Posterior vena cava (tissue), 2 donors: ENCODE results near the gene PIK3R3. TPM values are rescaled to one million over a fixed set of nuclear protein-coding genes. Genes with fewer than 3 reads are reported as not detected.

Source experiments
- DNase-seq: peaks from one replicate; pipeline ENCODE4 v3.0.0-alpha.2; 2020; ENCODE audit warnings: low spot score
- intact Hi-C, 2 donors: fragments of 100-400 bp; cut with DNase I; formaldehyde crosslinking; loops; one replicate each; pipeline versions ENCODE4 v1.14.1 to v1.14.2; 2022 to 2023
- long read RNA-seq, 2 donors: library from polyadenylated mRNA; unstranded; transcript quantifications; one replicate each; pipeline ENCODE4 v2.0.0, GENCODE V29; 2020 to 2021
- total RNA-seq, 2 donors: library from RNA; stranded (reverse); fragmentation: NEBNext Ultra II Directional; extraction: Animal tissue kit (Norgen Biotek cat#: 25700); gene quantifications; one replicate each; pipeline ENCODE4 v1.2.1, GENCODE V29; 2021
- donor health status: DM: yes; HTN: yes; CAD: no.
- donor health status: DM: yes; HTN: yes; CAD: no.

Gene PIK3R3
- total RNA-seq, result 10 to 100 TPM; 26.0 to 39.7 TPM
- long read RNA-seq, donor 1, full-length matches to known transcripts, result 11 of 15 reads
- long read RNA-seq, donor 1, partial matches to known transcripts, result 0 of 15 reads
- long read RNA-seq, donor 1, other reads (novel, unspliced or antisense), result 4 of 15 reads
- long read RNA-seq, donor 2, full-length matches to known transcripts, result 8 of 57 reads
- long read RNA-seq, donor 2, partial matches to known transcripts, result 43 of 57 reads
- long read RNA-seq, donor 2, other reads (novel, unspliced or antisense), result 6 of 57 reads

GRCh38 chr1:46132529-46133180, at the start of gene PIK3R3:
TSS of gene PIK3R3 (minus strand) at chr1:46132629. CDS start at chr1:46131952, 677 bp downstream.
- peak; percentile 99 for DNase-seq
- intact Hi-C loops, result loop anchor here (5.0 kb wide), 2 partner anchors 40 to 95 kb away; no protein-coding TSS in a partner anchor

DNA sequence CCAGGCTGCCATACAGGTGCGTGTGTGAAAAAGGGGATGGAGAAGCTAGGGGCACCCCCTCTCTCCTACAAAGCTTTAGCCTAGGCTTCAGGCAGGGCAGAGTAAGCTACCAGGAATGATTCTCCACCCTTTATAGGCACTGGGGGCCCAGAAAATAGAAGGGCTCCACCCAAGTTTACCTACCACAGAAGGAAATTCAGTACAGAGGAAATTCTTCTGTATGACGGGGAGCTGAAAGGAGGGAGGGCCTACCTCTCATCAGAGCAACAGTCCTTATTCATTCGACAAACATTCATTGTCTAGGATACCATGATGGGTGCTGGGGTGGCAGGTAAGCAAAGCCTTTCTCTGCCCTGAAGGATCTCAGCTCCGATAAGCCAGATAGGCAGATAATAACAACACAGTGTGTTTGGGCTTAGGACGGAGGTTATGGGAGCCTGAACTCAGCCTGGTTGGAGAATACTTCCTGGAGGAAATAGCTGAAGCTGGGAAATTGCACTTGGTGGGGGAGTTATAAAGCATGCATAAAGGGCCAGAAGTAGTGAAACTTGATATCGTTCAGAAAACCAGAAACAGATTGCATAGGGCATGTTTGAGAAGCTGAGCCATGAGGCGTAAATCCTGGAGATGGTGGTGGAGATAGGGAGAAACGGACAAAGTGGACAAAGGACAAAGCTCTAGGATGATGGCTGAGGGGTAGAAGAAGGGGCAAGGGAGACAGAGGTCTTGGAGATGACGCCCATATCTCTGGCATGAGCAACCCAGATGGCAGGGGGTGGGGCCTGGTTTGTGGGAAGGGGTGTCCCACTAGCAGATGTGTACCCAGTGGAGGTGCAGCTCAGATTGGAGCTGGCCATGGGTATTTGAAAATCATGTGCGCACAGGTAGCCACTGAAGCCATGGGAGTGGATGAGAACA, 49.2 kb upstream of the PIK3R3 start:
- DNase-seq, result no peak

DNA sequence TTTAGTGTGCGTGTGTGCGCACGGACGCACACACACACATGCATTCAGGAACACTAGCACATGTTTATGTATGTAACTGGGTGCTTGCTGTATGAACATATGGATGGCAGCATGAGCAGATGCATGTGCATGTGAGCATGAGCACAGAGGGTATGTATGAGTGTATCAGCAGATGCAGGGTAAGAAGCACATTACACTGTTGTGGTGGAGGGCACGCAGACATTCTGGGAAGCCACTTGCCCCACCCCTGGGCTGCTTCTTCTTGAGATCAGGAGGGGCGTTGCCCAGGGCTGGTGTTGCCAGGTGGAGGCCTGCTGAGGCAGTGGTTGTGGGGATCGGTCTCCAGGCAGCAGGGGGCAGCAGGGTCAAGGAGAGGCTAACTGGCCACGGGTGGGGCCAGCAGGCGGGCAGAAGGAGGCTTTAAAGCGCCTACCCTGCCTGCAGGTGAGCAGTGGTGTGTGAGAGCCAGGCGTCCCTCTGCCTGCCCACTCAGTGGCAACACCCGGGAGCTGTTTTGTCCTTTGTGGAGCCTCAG, 47.7 kb upstream of the PIK3R3 start:
- intact Hi-C loops, result loop anchor here in 1 of 2 donors (2.0 kb wide), 1 partner anchor 143 kb away; no protein-coding TSS in a partner anchor
- no peak for DNase-seq

More for the DNA sequence above, 49.2 kb upstream of the PIK3R3 start:
- intact Hi-C loops, result loop anchor here in 1 of 2 donors (2.0 kb wide), 1 partner anchor 145 kb away; no protein-coding TSS in a partner anchor

DNA sequence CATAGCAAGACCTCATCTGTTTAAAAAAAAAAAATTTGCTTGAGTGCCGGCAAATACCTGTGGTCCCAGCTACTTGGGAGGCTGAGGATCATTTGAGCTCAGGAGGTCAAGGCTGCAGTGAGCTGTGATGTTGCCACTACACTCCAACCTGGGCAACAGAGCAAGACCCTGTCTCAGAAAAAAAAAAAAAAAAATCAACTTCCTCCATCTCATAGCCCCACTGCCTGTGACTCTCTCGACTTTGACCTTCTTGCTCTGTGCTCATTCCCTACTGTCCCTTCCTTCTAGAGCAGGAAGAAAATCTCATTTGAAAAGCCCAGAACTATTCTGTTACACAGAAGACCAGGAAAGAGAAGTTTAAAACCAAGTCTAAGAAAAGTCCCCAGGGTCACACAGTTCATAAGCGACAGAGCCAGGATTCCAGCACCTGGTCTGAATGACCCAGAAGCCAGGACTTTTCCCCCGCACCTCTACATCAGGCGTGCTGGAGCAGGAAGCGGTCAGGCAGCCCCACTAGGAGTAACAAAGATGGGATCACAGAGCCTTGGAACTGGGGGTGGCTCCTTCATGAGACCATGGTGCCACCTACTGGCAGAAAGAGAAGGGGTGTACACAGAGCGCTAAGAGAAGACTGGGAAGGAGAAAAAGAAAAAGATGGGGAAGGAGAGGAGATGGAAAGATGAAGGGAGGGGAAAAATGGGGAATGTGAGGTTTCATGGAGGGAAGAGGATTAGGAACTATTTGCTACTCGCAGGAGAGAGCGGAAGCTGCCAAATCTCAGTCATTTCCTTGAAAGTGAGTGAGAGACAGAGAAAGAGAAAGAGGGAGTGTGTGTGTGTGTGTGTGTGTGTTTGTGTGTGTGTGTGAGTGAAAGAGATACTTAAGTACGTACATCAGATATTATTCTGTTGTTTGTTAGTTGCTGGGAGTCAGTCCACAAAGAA, 47.0 kb upstream of the PIK3R3 start:
- DNase-seq, result no peak
- intact Hi-C loops, result loop anchor here (2.0 kb wide), 2 partner anchors 143 to 145 kb away; no protein-coding TSS in a partner anchor

- DNase-seq, result no peak
- intact Hi-C loops, result no loop called here
These were observed 43.9 kb upstream of the PIK3R3 start, which contains the start of gene P3R3URF for GRCh38 chr1:46176211-46176865. TSS of gene P3R3URF (minus strand) at chr1:46176488. CDS start at chr1:46176471, 17 bp downstream.

- no peak for DNase-seq
- intact Hi-C loops, result no loop called here
These were observed 42.8 kb upstream of the PIK3R3 start for GRCh38 chr1:46175243-46175642.

- no peak for DNase-seq
- intact Hi-C loops, result loop anchor here in 1 of 2 donors (5.0 kb wide), 1 partner anchor 42 kb away; the partner anchor contains the start of gene PIK3R3
These were observed 42.2 kb upstream of the PIK3R3 start, which contains the start of gene TSPAN1 for GRCh38 chr1:46174448-46175231. TSS of gene TSPAN1 (plus strand) at chr1:46175087. CDS start at chr1:46181108, 6,021 bp downstream.

GRCh38 chr1:46173361-46173856, 41.0 kb upstream of the PIK3R3 start:
- no peak for DNase-seq
- intact Hi-C loops, result loop anchor here in 1 of 2 donors (5.0 kb wide), 1 partner anchor 41 kb away; the partner anchor contains the start of gene PIK3R3

GRCh38 chr1:46172321-46172720, 39.9 kb upstream of the PIK3R3 start:
- DNase-seq, result no peak
- intact Hi-C loops, result loop anchor here in 1 of 2 donors (5.0 kb wide), 1 partner anchor 40 kb away; the partner anchor contains the start of gene PIK3R3

DNA sequence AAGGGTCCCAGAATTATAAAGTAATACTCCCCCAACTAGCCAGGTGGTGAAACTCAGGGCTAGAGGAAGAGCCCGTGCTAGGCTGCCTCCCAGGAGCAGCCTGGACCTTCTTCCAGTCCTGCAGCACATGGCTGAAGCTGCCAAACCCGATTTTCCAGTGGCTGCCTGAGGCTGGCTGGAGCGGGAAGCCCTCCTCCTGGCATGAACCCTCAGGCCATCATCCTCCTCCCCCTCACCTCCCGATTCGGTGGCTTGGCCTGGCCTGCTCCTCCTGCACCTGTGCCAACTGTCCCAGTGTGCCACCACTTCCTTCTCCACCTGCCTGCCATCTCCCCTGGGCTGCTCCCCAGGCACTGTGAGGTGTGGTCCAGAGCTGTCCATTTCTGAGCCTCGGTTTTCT, 39.4 kb upstream of the PIK3R3 start:
- intact Hi-C loops, result loop anchor here in 1 of 2 donors (5.0 kb wide), 1 partner anchor 40 kb away; the partner anchor contains the start of gene PIK3R3
- DNase-seq, result no peak

- intact Hi-C loops, result loop anchor here in 1 of 2 donors (5.0 kb wide), 1 partner anchor 39 kb away; the partner anchor contains the start of gene PIK3R3
- DNase-seq, result no peak
These were observed 38.9 kb upstream of the PIK3R3 start for GRCh38 chr1:46171351-46171750.

- intact Hi-C loops, result loop anchor here in 1 of 2 donors (5.0 kb wide), 1 partner anchor 38 kb away; the partner anchor contains the start of gene PIK3R3
- DNase-seq, result no peak
These were observed 37.5 kb upstream of the PIK3R3 start for GRCh38 chr1:46169811-46170454.

GRCh38 chr1:46168477-46168876, 36.0 kb upstream of the PIK3R3 start:
- intact Hi-C loops, result no loop called here
- DNase-seq, result no peak

DNA sequence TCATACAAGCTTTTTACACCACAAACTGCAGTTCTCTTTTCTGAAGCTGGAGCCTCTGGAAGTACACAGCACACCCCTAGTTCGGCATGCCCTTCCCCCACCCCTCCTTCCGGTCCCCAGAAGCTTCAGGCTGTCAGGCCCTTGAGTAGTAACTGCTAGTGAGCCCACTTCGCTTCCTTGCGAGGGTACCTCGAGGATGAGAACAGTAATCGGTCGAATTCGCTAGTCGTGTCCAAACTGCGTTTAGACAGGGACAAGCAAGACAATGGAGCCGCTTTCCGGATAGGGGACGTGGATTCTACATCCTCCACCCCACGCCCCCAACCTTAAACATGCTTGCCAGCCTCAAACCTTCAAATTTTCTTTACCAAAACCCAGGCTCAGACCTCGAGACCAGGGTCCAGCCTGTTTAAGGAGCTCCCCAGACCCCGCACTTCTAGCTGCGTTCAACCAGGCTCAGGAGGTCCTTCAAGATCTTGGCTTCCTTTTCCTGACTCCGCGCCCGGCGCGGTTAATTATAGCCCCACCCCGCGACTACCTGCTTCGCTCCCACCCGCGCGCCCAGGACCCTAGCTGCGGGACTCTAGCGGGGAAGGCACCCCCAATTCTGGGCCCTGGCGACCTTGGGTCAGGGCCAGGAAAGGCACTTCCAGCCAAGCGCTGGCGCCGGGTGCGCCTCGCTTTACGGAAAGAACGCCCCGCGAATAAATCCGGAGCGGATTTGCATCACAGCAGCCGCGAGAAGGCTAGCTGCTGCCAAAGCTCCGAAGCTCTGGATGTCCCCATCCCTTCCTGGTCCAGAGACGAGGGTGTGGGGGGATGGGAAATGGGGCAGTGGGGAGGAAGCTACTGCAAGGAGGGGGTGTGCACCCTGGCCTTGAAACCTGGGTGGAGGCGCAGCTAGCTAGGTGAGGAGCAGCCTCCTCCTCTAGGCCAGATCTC, 34.4 kb upstream of the PIK3R3 start:
- DNase-seq, result peak; percentile 86
- intact Hi-C loops, result no loop called here
